HG03565 (cell line): ENCODE measurements around the gene RNF144A.
"Not testable (repeated sequence)": the region's sequence is repeated elsewhere in the genome, so short reads cannot be mapped to it uniquely, and the experiment has no call there.

Experiments used
- ATAC-seq: cut with Tn5 transposase; IDR thresholded peaks from one replicate; pipeline ENCODE4 v1.9.1; 2021; ENCODE audit warnings: mild to moderate bottlenecking, moderate library complexity; ENCODE audit not compliant: unreplicated experiment

Gene RNF144A

GRCh38 chr2:6995391-6996097 lies 78.3 kb downstream of the RNF144A start:
- no peak for ATAC-seq

- ATAC-seq, result peak; percentile 76
Observed at GRCh38 chr2:6999211-6999877, 82.1 kb downstream of the RNF144A start.

GRCh38 chr2:7001395-7001794 lies 84.2 kb downstream of the RNF144A start:
- ATAC-seq, result not testable (repeated sequence)

- ATAC-seq, result no peak
Observed at GRCh38 chr2:7003895-7004294, 86.7 kb downstream of the RNF144A start.

GRCh38 chr2:7004636-7005035 lies 87.4 kb downstream of the RNF144A start:
- no peak for ATAC-seq

GRCh38 chr2:7007488-7007845 lies 90.3 kb downstream of the RNF144A start:
- ATAC-seq, result no peak

GRCh38 chr2:7007846-7008741 lies 90.9 kb downstream of the RNF144A start:
- ATAC-seq, result no peak

GRCh38 chr2:7009207-7009911 lies 92.1 kb downstream of the RNF144A start:
- no peak for ATAC-seq

GRCh38 chr2:7010391-7011054 lies 93.3 kb downstream of the RNF144A start:
- no peak for ATAC-seq

GRCh38 chr2:7011356-7012083 lies 94.3 kb downstream of the RNF144A start:
- ATAC-seq, result no peak

GRCh38 chr2:7012141-7012764 lies 95.0 kb downstream of the RNF144A start:
- no peak for ATAC-seq

- ATAC-seq, result no peak
Observed at GRCh38 chr2:7013471-7014160, 96.4 kb downstream of the RNF144A start.

- no peak for ATAC-seq
Observed at GRCh38 chr2:7014174-7014640, 97.0 kb downstream of the RNF144A start.

- ATAC-seq, result no peak
Observed at GRCh38 chr2:7015007-7015950, 98.1 kb downstream of the RNF144A start.

GRCh38 chr2:7016148-7016547 lies 98.9 kb downstream of the RNF144A start:
- ATAC-seq, result no peak

GRCh38 chr2:7016601-7017211 lies 99.5 kb downstream of the RNF144A start:
- ATAC-seq, result no peak

- no peak for ATAC-seq
Observed at GRCh38 chr2:7017671-7018281, 100.6 kb downstream of the RNF144A start.
